OCI-M2 (cell line): ENCODE data around the gene ZNRF1.
A peak's percentile ranks its signal among the peaks of the same experiment; 100 is the strongest.

Experiments used
- DNase-seq: peaks from one replicate; lab custom pipeline; 2025; ENCODE audit not compliant: unreplicated experiment; lab: John Stamatoyannopoulos, UW

ZNRF1 gene

DNA sequence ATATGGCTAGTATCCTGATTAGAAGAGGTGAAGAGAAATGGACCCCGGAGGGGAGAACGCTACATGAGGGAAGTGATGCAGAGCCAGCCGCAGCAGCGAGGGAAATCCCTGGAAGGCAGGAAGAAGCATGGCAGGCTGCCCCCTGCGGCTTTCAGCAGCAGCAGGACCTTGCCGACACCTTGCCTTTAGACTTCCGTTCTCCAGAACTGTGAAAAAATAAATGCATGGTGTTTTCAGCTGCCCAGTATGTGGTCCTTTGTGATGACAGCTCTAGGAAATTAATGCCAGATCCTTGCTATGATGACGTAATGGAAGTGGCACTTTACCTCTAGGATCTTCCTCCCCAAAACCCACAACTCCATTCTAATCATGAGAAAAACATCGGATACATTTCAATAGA lies 139.8 kb downstream of the ZNRF1 start:
- DNase-seq: no peak

DNA sequence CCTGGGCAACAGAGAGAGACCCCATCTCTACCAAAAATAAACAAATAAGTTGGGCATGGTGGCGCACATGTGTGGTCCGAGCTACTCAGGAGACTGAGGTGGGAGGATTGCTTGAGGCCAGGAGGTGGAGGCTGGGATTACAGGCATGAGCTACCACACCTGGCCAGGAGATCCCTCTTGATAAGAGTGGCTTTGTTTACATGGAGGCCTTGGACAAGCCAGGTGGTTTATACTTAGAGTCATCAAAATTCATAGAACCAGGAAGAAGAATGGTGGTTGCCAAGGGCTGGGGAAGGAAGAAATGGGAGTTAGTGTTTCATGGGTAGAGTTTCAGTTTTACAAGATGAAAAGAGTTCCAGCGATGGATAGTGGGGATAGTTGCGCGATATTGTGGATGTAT lies 140.7 kb downstream of the ZNRF1 start:
- DNase-seq: no peak

DNA sequence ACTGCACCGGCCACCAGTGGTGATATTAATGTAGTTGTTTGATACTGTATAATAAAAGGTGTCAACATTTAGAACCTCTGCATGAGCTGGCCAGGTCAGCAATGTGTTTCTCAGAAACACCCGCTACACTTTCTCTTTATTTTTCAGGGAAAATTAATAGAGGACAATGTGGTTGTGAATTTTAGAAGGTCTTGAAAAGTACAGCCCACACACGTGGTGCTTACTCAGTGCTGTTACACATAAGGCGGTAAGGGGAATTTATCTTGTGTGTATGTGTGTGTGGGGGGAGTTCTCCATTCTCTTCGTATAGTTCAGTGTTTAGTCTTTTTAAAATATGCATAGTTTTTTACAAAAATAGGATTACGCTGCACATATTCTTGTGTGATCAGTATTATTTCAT lies 145.1 kb downstream of the ZNRF1 start:
- no peak for DNase-seq

DNA sequence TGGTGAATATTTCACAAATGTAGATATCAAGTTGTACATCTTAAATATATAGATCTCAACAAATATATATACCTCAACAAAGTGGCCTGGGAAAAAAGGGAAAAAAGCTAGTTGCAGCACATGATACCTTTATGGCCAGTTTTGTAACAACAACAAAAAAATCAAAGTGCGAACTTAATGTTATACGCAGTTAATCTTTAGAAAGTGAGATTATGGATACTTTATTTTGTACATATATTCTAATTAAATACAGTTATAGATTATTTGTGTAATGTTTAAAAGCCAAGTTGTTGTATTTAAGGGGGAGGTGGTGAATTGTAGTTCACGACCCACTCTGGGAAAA lies 149.1 kb downstream of the ZNRF1 start:
- DNase-seq: no peak

DNA sequence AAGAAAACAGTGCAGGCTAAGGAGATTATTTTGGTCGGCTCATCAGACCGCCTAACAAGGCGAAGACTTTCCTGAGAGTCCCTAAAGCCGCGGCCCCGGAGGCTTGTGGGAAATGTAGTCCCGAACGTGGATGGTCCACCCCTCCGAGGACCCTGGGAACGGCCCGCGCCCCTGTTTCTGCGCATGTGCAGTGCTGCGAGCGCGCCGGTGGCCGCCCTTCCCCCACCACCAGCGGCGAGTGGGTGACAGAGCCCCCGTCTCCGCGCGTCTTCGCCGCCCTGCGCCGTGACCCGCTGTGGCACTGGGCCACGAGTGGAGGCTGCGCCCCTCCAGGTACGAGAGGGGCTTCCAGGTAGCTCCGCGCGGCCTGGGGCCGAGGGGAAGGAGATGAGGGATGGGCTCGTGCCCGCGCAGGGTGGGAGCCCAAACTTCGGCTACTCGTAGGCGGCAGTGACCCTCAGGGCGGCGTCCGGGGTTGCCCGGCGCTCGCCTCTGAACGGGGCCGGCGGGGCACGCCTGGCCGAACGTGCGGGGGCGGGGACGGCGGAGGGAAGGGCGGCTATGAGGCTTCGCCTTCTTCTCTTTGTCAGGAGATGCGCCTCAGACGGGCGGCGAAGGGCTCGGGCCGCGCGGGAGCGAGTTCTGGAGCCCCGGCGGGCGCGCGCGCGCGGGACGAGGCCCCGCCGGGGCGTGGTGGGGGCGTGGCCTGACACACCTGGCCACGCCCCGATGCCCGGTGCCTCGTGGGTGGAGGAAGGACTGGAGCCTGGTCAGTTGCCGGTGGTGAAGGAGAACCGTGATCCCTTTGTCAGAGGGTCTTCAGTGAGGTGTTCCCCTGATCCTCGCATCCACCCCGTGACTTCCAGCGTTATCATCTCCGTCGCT lies 149.7 kb downstream of the ZNRF1 start, which contains the start of gene ZFP1:
Gene ZFP1, plus strand, starts transcription at position 214 of the 885 bp plus-strand sequence. CDS start 4,428 bp downstream, outside the sequence.
- peak; percentile 70 for DNase-seq

DNA sequence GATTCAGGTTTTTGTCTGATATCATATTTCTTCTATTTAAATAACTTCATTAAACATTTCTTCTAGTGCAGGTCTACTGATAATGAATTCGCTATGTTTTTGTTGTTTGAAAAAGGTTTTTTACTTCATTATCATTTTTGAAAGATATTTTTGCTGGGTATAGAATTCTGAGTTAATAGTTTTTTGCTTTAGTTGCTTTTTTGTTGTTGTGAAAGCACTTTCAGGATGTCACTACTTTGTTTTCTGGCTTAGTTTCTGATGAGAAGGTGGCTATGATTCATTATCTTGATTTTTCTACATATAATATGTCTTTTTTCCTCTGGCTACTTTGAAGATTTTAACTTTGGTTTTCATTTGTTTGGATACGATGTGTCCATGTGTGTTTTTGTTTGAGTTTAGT lies 153.0 kb downstream of the ZNRF1 start:
- DNase-seq: no peak

DNA sequence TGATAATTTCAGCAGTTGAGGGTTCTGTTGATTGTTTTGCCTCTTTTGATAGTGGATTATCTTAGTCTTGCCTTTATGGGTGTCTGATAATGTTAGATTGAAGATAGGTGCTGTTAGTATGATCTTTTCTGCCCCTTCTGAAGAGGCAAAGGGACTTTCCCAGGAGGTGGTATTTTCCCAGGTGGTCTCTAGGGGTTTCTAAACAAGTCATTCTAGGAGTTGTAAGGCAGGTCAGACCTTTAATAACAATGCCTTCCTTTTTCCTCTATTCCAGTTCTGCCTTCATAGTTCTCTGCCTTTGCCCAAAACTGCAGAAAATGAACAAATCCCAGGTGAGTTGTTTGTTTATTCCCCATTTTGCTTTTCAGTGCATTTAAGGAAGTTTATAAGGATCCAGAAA lies 153.8 kb downstream of the ZNRF1 start:
- no peak for DNase-seq

DNA sequence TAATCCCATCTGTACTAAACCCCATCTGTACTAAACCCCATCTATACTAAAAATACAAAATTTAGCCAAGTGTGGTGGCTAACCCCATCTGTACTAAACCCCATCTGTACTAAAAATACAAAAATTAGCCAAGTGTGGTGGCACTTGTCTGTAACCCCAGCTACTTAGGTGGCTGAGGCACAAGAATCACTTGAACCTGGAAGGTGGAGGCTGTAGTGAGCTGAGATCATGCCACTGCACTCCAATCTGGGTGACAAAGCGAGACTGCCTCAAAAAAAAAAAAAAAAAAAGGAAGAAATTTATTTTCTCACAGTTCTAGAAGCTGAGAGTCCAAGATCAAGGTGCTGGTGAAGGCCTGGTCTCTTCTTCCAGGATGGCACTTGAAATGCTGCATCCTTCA lies 161.6 kb downstream of the ZNRF1 start:
- DNase-seq: no peak
